Right lobe of liver (tissue), 4 donors: ENCODE measurements around the gene PBXIP1.

Experiments
- CTCF ChIP-seq, 4 donors: fragments of 200-600 bp in 3 of 4; fragments of 450-650 bp in 1 of 4; IDR thresholded peaks; one replicate each; pipeline versions ENCODE4 v1.5.1 to v1.8.0; 2016 to 2022; ENCODE audit warnings: antibody characterized with exemption in 4 of 4, mild to moderate bottlenecking in 2 of 4
- POLR2A ChIP-seq: fragments of 450-650 bp; IDR thresholded peaks from one replicate; pipeline ENCODE4 v1.6.1; 2017; ENCODE audit warnings: antibody characterized with exemption, mild to moderate bottlenecking
- donor health status: DM: no; HTN: no; CAD: no.
- donor health status: DM: no; HTN: no; CAD: no.
- donor health status: DM: no; HTN: yes; CAD: no.

GRCh38 chr1:154906621-154907081 lies 49.2 kb downstream of the PBXIP1 start:
- TF ChIP-seq CTCF (IDR thresholded peaks at IDR 0.05) (peak; percentile 60 to 74 (median 70)), POLR2A (no peak)
